Omental fat pad (tissue), 4 donors: ENCODE data around the gene ADGRF1. TPM values are rescaled to one million over a fixed set of nuclear protein-coding genes. Genes with fewer than 3 reads are reported as not detected.
"Not testable (repeated sequence)": the region's sequence is repeated elsewhere in the genome, so short reads cannot be mapped to it uniquely, and the experiment has no call there.

Experiments
- ATAC-seq: fragments of 150-250 bp; one replicate; pipeline ENCODE4 v1.9.1; 2016; ENCODE audit warnings: mild to moderate bottlenecking, moderate library complexity; ENCODE audit not compliant: low FRiP score
- DNase-seq: peaks from one replicate; pipeline ENCODE4 v3.0.0-alpha.2; 2019; ENCODE audit warnings: low spot score
- total RNA-seq, 4 donors: library from RNA; depleted of rRNA; stranded (reverse); fragments of >200 nt; gene quantifications; one replicate each; pipeline ENCODE4 v1.1.0, GENCODE V29; 2016
- TF ChIP-seq, protein P1 (sequence below), 3 donors: fragments of 450-650 bp; IDR thresholded peaks; one replicate each; pipeline ENCODE4 v1.5.1; 2016 to 2017; ENCODE audit warnings: antibody characterized with exemption in 3 of 3, mild to moderate bottlenecking in 3 of 3, moderate library complexity in 2 of 3

The ADGRF1 gene
- total RNA-seq, 4 donors from 2014 or later: not detected

DNA sequence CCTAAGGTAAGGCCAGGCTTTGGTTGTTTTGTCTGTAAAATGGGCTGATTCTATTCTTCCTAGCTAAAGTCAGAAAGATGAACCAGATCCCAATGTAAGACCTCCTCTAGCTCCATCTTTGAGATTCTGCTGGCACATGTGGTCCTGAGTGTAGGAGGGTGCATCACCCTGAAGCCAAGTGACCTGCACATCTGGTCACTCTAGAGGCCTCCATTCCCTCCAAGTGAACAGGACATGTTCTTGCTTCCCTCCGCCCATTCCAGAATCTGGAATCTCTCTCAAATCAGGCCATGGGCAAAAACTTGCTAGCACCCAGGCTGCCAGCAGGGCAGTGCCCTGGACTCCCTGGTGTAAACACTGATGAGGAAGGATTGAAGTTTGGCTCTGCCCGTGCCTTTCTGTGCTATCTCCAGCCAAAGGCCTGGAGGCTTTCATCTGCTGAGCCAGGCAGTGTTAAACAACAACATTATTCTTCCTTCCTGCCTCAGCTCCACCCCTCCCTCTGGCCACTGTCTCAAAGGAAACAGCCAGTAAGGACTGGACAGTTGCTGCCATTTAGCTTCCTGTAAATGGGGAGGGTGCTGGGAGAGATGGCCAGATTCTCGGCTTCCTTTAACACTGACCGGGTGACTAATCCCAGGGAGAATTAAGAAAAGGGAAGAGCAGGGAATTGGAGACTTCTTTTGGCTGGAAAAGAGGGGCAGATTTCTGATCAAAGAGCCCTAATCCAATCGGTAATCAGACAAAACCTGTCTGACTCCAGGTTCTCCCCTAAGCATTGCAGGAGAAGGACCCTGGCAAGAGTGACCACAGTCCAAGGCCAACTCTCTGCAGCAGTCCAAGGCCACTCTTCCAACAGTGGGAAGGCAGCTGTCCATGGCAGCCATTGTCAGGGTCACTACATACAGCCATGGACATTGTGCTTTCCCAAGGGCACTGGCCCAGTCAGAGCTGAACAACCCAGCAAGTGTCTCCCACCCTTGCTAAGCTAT is 19.5 kb upstream of the ADGRF1 start:
- DNase-seq: no peak
- peak; percentile 76 for ATAC-seq
- TF ChIP-seq, protein P1, sequence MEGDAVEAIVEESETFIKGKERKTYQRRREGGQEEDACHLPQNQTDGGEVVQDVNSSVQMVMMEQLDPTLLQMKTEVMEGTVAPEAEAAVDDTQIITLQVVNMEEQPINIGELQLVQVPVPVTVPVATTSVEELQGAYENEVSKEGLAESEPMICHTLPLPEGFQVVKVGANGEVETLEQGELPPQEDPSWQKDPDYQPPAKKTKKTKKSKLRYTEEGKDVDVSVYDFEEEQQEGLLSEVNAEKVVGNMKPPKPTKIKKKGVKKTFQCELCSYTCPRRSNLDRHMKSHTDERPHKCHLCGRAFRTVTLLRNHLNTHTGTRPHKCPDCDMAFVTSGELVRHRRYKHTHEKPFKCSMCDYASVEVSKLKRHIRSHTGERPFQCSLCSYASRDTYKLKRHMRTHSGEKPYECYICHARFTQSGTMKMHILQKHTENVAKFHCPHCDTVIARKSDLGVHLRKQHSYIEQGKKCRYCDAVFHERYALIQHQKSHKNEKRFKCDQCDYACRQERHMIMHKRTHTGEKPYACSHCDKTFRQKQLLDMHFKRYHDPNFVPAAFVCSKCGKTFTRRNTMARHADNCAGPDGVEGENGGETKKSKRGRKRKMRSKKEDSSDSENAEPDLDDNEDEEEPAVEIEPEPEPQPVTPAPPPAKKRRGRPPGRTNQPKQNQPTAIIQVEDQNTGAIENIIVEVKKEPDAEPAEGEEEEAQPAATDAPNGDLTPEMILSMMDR (IDR thresholded peaks at IDR 0.05): no peak

DNA sequence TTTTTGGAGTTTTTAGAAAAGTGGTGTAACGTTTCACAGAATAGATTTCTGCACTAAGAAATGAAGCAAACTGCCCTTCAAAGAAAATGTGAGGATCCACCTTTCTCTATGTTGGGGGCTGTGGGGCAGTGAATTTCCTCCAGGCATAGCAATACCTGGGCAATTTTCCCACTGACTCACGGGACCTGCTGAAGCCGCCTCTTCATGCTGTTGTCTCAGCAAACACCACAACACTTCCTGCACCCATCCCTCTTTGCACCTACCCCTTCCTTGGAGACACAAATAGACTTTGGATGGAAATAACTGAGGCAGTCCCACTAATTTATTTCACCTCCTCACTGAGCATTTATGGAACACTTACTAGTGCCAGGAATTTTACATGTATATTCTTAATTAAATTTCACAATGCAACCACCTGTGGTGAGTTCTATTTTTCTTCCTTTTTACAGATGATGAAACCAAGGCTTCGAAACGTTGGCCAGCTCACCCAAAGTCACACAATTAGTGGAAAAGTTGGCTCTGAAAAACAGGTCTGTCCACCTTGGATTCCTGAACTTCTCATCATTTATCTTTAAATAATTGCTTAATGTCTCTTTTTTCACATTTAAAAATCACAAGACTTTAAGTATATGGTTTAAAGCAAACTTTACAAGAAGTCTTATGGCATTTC is 17.2 kb upstream of the ADGRF1 start:
- peak; percentile 45 for ATAC-seq
- TF ChIP-seq, protein P1 (IDR thresholded peaks at IDR 0.05): no peak
- DNase-seq: no peak

DNA sequence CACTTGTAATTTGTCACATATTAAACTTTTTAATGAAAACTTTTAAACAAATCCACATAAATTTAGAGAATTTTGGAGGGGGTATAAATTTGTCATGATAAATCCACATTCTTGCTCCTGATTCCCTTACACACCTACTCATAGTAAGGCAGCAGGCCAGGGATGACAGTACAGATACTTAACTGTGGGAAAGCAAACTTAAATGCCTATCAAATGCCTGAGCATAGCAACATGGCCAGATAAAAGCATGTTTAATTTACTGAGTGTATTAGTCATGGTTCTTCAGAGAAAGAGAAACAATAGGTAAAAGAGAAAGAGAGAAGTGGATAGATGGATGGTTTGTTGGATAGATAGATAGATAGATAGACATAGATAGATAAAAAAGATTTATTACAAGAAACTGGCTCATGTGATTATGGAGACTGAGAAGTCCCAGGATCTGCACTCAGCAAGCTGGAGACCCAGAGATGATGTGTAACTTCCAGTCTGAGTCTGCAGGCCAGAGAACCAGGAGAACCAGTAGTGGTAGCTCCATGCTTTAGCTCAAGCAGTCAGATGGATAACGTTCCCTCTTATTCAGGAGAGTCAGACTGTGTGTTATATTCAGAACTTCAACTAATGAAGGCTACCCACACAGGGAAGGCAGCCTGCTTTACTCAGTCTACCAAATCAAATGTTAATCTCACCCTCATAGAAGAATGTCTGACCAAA is 15.9 kb upstream of the ADGRF1 start:
- ATAC-seq: peak; percentile 80
- TF ChIP-seq, protein P1 (IDR thresholded peaks at IDR 0.05): no peak
- no peak for DNase-seq

DNA sequence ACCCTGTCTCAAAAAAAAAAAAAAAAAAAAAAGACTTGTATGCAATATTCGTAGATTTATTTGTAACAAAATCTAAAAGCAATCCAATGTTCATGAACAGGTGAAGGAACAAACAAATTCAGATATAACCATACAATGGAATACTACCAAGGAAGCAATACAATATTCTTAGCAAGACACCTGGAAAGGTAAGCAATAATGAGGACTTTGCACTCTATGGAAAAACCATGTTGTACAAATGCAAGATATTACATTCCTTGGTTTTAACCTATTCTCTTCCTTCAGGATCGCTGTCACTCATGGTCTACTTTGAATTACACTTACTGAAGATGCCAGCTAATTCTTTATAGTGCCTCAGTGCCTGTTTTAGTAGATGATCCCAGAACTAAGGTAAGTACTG is 14.7 kb upstream of the ADGRF1 start:
- TF ChIP-seq, protein P1 (IDR thresholded peaks at IDR 0.05): no peak
- ATAC-seq: no peak
- DNase-seq: no peak

DNA sequence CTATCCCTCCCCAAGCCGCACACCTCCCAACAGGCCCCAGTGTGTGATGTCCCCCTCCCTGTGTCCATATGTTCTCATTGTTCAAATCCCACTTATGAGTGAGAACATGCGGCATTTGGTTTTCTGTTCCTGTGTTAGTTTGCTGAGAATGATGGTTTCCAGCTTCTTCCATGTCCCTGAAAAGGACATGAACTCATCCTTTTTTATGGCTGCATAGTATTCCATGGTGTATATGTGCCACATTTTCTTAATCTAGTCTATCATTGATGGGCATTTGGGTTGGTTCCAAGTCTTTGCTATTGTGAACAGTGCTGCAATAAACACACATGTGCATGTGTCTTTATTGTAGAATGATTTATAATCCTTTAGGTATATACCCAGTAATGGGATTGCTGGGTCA is 12.2 kb upstream of the ADGRF1 start:
- ATAC-seq, DNase-seq: not testable (repeated sequence)

DNA sequence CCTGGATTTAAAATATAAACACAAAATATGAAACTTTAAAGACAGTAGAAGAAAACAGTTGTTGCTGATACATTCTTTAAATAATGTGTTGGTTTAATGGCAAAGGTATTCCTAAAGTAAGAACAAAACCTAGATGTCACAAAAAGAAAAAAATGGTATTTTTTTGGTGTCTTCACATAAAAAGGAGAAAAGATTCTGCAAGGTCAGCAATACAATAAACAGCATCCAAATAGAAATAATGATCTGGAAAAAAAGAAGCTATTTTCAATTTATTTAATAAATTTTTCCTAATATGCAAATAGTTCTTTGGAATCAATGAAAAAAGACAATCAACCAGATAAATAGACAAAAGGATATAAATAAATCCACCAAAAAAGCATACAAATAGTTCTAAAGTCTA is 6.5 kb upstream of the ADGRF1 start:
- TF ChIP-seq, protein P1 (IDR thresholded peaks at IDR 0.05): no peak
- DNase-seq (no peak), ATAC-seq (no peak)
